GM18505 (cell line): ENCODE data around the gene LMBRD2.
"Not testable (repeated sequence)": the region's sequence is repeated elsewhere in the genome, so short reads cannot be mapped to it uniquely, and the experiment has no call there.

Experiments
- ATAC-seq: cut with Tn5 transposase; IDR thresholded peaks from one replicate; pipeline ENCODE4 v1.9.1; 2021; ENCODE audit not compliant: unreplicated experiment
- POLR2A ChIP-seq: IDR thresholded peaks from 4 replicates; pipeline ENCODE4 v1.6.1; 2011; ENCODE audit warnings: borderline replicate concordance; ENCODE audit not compliant: insufficient read depth, insufficient read length; ENCODE audit errors: extremely low read depth

Gene LMBRD2

DNA sequence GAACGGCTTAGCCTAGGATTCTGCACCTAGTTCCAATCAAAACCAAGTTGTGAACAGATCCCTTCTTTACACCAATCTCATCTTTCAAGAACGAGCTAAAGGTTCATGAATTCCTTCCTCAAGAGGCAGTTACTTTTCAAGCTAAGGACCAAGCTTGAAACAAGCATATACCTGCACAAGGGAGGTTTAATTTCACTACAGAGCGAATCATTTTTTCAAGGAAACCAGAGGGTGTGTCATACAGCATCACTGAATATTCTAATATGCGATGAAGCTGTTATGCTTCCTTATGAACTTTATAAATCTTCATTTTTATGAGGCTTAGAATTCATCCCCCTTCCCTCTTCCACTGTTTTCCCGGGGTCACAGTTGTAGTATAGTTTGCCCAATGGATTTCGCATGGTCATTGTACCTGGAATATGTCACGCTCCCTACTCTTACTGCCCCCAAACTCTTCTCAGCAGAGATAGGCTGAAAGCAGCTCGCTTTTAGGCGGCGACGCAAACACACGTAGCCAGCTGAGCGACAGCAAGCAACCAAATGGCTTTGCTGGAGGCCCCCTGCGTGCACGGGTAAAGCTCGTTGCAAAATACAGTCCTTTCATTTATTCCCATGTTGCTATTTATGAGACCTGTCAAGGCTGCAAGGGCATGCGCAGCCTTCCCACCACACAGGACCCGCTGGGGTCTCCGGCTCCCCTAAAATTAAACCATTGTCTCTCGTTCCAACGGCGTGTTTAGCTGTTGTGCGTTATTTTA is 832 bp downstream of the LMBRD2 start:
- peak; percentile 52 for TF ChIP-seq POLR2A
- ATAC-seq, result peak; percentile 34

DNA sequence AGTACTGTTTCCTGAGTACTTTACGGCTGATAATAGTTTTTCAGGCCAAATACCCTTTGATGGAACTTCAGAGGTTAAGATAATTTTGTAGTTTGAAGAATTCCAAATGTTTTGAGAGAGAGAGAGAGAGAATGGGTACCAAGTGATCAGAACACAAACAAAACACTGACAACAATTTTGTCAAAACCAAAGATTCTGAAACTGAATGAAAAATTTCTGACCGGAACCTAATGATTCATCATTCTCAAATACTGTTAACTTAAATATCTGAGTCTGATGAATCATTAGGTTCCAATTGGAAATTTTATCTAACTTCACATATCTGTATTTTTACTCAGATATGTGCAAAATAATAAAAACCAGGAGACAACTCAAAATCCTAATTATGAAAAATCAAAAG is 4.0 kb downstream of the LMBRD2 start:
- ATAC-seq, result no peak
- TF ChIP-seq POLR2A, result no peak

DNA sequence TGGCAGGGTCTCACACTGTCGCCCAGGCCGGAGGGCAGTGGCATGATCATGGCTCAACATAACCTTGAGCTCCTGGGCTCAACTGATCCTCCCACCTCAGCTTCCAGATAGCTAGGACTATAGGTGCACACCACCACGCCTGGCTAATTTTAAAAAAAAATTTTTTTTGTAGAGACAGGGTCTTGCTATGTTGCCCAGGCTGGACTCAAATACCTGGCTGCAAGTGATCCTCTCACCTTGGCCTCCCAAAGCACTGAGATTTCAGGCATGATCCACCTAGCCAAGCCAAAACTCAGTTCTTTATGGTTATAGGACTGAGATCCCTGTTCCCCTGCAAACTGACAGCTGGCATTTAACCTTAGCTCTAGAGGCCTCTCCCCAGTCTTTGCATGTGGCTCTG is 5.3 kb downstream of the LMBRD2 start:
- no peak for TF ChIP-seq POLR2A

DNA sequence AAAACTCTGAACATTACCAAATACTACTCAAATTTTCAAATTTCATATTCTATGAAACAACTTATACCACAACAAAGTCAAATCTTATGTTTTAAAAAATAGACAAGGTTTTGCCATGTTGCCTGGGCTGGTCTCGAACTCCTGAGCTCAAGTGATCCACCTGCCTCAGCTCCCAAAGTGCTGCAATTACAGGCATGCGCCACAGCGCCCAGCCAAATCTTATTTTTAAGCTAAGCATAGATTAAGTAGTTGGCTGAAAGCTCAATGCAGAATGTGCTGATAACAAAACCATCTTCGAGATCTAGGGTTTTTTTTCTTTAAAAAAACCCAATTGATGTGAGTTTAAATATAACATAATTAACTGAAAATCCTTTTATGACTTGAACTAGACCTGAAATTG is 6.4 kb downstream of the LMBRD2 start:
- no peak for TF ChIP-seq POLR2A
- no peak for ATAC-seq

More for the DNA sequence above, 5.3 kb downstream of the LMBRD2 start:
- ATAC-seq, result no peak

DNA sequence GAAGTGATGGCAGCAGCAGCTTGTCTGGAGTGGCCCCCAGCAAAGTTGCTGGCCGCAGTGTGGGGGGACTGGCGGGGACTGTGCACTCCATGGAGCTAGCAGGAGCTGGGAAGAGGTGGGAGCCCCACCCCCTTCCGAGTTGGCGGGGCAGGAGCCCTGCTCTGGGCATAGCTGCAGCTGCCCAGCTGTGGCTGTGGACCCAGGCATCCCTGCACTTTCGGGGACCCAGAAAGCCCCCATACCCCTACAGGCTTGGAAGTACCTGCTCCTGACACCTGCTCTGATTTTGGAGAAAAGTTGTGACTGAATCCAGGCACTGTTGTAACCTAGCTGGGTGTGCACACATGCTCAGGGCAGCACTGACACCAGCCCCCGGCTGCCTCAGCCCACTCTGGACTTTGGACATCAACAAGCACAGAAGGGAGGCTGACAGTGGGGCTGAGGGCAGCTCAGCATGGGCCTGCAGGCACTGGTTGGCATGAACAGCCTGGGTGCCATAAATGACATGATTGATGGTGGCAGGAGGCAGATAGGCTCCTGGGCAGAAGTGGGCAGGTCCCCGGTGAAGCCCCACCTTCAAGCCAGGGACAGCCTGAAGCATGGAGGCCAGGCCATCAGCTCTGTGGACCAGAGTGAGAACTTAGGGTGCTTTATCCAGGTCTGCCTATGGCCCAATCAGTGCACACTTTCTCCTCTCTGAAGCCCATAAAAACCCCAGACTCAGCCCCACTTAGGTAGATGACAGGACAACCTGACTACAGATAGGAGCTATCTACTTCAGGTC is 12.6 kb downstream of the LMBRD2 start:
- TF ChIP-seq POLR2A, result no peak
- ATAC-seq, result no peak

DNA sequence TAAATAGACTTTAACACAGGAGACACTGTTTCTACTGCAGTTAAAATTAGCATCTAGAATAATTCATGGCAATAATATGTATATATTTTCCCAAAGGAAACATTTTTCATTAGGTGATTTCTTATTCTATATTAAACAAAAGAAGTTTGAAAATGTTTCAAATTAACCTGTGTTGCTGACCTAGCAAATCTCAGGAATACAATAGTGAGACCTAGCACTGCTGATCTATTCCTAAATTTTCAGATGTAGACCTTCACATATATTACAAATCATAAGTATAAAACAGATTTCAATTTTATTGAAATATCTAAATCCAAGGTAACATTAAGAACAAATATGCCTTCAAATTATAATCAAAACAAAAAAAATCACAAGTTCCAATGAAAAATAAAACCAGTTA is 15.1 kb downstream of the LMBRD2 start:
- no peak for TF ChIP-seq POLR2A
- no peak for ATAC-seq

DNA sequence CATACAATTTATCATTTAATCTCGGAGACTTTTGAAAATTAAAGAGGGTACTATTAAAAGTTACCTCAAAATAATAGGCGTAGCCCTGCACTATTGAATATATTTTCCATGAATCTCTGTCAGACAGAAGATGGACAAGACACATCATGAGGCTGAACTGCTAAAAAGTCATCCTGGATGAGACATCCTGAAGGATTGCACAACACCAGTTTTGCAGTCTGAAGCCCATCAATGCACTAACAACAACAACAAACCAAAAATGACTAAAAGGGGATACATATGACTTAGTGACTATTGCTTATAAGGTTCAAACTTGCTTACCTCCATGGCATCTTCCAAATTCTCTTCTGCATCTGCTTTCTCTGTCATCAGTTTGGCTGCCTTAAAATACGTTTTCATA is 15.7 kb downstream of the LMBRD2 start:
- ATAC-seq, result no peak
- no peak for TF ChIP-seq POLR2A

DNA sequence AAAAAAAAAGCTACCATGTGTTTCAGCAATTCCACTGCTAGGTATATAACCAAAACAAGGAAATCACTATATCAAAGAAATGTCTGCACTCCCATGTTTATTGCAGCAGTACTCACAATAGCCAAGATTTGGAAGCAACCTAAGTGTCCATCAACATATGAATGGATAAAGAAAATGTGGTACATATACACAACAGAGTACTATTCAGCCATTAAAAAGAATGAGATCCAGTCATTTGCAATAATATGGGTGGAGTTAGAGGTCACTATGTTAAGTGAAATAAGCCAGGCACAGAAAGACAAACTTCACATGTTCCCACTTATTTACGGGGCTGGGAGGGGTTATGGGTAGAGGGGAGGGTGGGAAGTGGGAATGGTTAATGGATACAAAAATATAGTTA is 18.7 kb downstream of the LMBRD2 start:
- ATAC-seq, result not testable (repeated sequence)

DNA sequence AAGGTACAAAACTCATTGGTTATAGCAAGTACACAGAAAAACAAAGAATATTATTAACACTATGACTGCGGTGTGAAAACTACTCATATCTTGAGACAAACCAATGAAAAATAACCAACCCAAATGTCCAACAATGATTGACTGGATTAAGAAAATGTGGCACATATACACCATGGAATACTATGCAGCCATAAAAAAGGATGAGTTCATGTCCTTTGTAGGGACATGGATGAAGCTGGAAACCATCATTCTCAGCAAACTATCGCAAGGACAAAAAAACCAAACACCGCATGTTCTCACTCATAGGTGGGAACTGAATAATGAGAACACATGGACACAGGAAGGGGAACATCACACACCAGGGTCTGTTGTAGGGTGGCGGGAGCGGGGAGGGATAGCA is 22.0 kb downstream of the LMBRD2 start:
- ATAC-seq, result not testable (repeated sequence)

DNA sequence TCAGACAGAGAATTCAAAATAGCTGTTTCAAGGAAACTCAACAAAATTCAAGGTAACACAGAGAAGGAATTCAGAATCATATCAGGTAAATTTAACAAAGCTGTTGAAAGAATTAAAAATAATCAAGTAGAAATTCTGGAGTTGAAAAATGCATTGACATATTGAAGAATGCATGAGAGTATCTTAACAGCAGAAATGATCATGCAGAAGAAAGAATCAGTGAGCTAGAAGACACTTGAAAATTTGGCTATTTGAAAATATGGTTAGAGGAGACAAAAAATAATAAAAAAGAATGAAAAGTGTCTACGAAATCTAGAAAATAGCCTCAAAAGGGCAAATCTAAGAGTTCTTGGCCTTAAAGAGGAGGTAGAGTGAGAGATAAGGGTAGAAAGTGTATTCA is 22.9 kb downstream of the LMBRD2 start:
- no peak for ATAC-seq
- no peak for TF ChIP-seq POLR2A

DNA sequence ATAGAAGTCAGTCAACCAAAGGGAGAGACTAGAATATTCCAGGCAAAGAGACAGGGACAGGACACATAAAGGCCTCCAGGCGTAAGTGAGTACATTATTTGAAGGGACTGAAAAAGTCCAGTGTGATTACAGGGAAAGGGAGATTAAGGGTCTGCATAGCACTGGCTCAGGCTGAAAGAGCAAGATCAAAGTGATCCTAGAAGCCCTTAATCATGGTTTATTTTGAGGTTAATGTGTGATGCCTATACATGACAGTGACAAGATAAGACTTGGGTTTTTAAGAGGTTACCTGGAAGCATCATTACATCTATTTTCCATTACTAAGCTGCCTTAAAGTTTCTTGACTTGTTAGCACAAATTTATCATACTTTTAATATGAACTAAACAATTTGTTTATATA is 25.8 kb downstream of the LMBRD2 start:
- no peak for ATAC-seq
- TF ChIP-seq POLR2A, result no peak

DNA sequence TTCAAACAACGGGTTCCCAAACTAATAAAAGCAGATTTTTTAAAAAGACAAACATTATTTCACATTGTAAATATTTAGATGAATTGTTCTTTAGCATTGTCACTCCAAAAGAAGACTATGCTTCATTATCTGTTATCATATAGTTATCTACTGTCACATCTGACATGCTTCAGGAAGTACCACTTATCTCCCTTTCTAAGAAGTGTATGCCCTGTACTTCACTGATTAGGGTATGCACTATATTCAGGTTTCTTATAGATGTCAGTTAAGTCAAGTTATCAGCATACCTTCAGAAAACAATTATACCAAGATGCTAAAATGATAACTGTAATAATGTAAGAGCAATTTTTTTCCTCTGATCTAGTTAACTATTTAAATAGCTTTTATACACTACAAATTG is 40.4 kb downstream of the LMBRD2 start:
- TF ChIP-seq POLR2A, result no peak
- no peak for ATAC-seq

DNA sequence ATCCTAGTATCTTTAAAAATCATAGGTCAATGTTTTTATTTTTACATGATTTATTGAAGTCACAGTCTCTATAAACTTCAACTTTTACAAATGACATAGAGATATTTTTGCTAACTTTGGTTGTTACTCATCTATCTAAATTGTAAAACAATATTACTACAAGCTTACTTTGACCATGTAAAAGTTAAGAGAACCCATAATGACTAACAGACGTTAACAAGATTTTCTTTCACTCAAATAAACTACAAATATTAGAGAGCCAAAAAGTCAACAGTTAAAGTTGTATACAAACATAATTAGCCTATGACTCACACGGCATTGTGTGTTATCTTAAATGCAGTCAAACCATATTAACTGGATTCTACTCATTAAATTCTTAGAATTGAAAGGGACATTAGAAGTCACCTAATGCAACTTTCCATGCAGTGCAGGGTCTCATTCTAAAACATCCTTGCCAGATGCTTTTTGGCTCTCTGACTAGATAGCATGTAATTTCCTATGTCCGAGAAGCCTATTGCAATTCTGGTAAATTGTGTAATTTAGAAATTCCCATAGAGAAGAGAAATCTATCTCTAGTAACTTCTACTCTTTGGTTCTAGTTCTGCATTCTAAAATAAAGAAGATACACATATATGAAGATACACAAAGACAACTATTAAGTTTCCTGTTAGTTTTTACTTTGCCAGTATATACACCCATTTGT is 42.8 kb downstream of the LMBRD2 start:
- ATAC-seq, result no peak
- no peak for TF ChIP-seq POLR2A

DNA sequence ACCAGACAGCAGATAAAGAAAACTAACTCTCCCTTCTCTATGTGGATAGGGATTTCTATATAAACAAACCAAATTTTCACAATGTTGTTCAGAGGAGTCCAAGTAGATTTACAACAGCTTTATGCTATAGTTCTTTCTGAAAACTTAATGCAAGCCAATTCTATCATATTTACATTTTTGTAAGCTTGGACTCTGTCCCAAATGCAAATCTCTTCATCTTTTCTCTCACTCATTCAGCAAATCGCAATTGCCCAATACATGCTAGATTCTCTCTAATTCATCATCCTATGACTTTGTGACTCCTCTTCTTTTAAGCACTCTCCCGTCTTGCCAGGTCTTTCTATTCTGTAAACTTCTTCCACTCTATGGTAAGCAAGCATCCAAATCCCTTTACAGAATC is 45.9 kb downstream of the LMBRD2 start:
- no peak for TF ChIP-seq POLR2A
- ATAC-seq, result no peak
